ENCODE data around the gene ANO1. TPM values are rescaled to one million over a fixed set of nuclear protein-coding genes. Genes with fewer than 3 reads are reported as not detected.
A peak's percentile ranks its signal among the peaks of the same experiment; 100 is the strongest.

ANO1 gene
- total RNA-seq, 2 experiments from 2014 or later: not detected

DNA sequence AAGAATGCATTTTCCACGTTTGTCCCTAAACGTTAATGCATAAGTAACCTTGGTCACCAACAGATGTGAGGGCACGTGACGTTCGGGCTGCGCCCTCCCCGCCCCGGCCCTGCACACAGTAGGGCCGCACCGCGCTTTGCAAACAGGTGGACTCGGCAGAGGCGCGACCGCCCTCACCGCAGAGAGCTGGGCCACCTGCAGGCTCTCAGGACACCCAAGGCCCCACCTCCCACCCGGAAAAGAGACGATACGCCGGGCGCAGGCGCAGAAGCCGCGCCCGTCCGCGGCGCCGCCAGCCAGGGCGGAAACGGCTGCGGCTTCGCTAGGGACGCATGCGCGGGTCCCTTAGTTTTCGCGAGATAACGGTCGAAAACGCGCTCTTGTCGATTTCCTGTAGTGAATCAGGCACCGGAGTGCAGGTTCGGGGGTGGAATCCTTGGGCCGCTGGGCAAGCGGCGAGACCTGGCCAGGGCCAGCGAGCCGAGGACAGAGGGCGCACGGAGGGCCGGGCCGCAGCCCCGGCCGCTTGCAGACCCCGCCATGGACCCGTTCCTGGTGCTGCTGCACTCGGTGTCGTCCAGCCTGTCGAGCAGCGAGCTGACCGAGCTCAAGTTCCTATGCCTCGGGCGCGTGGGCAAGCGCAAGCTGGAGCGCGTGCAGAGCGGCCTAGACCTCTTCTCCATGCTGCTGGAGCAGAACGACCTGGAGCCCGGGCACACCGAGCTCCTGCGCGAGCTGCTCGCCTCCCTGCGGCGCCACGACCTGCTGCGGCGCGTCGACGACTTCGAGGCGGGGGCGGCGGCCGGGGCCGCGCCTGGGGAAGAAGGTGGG lies 125.0 kb downstream of the ANO1 start, which contains the start of gene FADD:
TSS of gene FADD (plus strand) at position 377 of the 831 bp plus-strand sequence. CDS start at position 541, 164 bp downstream.
- Mint-ChIP-seq H3K27ac (peak within 1 kb of the TSS; percentile 99), H3K4me1 (peaks cover 43% of the 10 kb centered on the region), H3K36me3 (ENCODE audit: low read depth) (peaks cover 35% of the 10 kb centered on the region), H3K9me3 (no peaks in the 10 kb centered on the region), H3K4me3 (peak within 1 kb of the TSS; percentile 98), H3K27me3 (peaks cover 11% of the 10 kb centered on the region)
- peak; percentile 93 for DNase-seq
- POLR2A ChIA-PET: no interaction called here
- CTCF ChIA-PET: no interaction called here

DNA sequence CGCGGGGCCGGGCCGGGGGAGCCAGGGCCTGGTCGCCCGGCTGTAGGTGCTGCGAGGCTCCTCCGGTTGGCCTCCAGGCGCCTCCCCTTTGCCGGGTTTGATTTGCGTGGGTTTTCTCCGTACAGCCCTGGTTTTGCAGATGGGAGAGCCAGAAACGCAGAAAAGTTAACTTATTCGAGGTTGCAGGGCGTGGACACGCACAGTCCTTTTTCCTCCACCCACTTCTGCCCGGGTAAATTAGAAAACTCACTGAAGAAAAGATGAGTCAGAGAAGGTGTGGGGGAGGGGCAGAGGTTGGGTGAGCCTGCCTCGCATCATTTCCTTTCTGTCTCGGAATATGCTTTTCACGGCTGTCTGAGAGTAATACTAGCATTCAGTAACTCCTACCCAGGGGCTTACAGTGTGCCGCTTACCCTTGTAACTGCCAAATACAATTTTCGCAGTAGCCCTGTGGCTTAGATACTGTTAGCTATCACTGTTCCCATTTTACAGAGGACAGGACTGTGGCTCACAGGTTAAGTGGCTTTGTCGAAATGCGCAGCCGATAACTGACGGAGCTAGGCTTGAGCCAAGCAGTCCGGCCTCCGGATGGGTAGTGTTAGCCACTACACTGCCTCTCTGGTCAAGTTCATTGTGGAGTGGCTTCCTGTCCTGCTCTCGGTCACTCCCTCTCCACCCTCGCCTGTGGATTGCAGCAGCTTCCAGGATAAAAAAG lies 125.8 kb downstream of the ANO1 start:
- Mint-ChIP-seq H3K27ac (peak overlapping the region; percentile 99), H3K27me3 (peaks cover 9% of the 10 kb centered on the region), H3K4me3 (peak overlapping the region; percentile 98), H3K36me3 (ENCODE audit: low read depth) (peaks cover 41% of the 10 kb centered on the region), H3K9me3 (no peaks in the 10 kb centered on the region), H3K4me1 (peaks cover 48% of the 10 kb centered on the region)
- POLR2A ChIA-PET: interaction anchor here (0.6 kb wide), 1 partner anchor 146 kb away, joined by 3 read pairs; no protein-coding TSS in a partner anchor
- CTCF ChIA-PET: no interaction called here
- peak; percentile 92 for DNase-seq

DNA sequence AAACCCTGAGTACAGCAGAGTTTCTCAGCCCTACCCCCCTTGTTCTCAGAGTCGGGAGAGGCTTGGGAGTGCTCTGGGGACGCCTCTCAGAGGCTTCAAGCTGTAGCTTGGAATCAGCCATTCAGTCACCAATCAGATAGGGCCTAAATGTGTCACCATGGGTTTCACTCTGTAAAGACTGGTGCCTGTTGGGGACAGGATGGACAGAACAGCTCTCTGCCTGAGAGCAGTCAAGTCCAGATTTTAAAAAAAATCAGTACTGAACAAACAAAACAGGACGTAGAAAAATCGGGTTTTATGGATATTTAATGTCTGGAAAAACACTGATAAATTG lies 126.3 kb downstream of the ANO1 start:
- Mint-ChIP-seq H3K4me3 (peak overlapping the region; percentile 98), H3K4me1 (peaks cover 52% of the 10 kb centered on the region), H3K27ac (peak overlapping the region; percentile 99), H3K36me3 (ENCODE audit: low read depth) (peaks cover 47% of the 10 kb centered on the region), H3K9me3 (no peaks in the 10 kb centered on the region), H3K27me3 (peaks cover 7% of the 10 kb centered on the region)
- no peak for DNase-seq
- CTCF ChIA-PET: no interaction called here
- POLR2A ChIA-PET: interaction anchor here (0.6 kb wide), 1 partner anchor 146 kb away, joined by 3 read pairs; no protein-coding TSS in a partner anchor

GRCh38 chr11:70205049-70205725 lies 127.1 kb downstream of the ANO1 start:
- H3K27me3 Mint-ChIP-seq: peaks cover 2% of the 10 kb centered on the region
- no peak for DNase-seq
- H3K9me3 Mint-ChIP-seq: no peaks in the 10 kb centered on the region
- H3K36me3 Mint-ChIP-seq (ENCODE audit: low read depth): peaks cover 51% of the 10 kb centered on the region
- peaks cover 55% of the 10 kb centered on the region for H3K4me1 Mint-ChIP-seq
- ChIA-PET CTCF (interaction anchor here (0.6 kb wide), 1 partner anchor 1381 kb away, joined by 4 read pairs; no protein-coding TSS in a partner anchor), POLR2A (no interaction called here)
- peak overlapping the region; percentile 98 for H3K4me3 Mint-ChIP-seq
- peak overlapping the region; percentile 99 for H3K27ac Mint-ChIP-seq

GRCh38 chr11:70205766-70206165 lies 127.6 kb downstream of the ANO1 start:
- H3K9me3 Mint-ChIP-seq: no peaks in the 10 kb centered on the region
- H3K4me1 Mint-ChIP-seq: peaks cover 55% of the 10 kb centered on the region
- H3K4me3 Mint-ChIP-seq: peak overlapping the region; percentile 98
- H3K27ac Mint-ChIP-seq: peak overlapping the region; percentile 99
- peaks cover 1% of the 10 kb centered on the region for H3K27me3 Mint-ChIP-seq
- H3K36me3 Mint-ChIP-seq (ENCODE audit: low read depth): peaks cover 52% of the 10 kb centered on the region
- DNase-seq: peak; percentile 25
- ChIA-PET CTCF (interaction anchor here (0.6 kb wide), 1 partner anchor 1381 kb away, joined by 4 read pairs; no protein-coding TSS in a partner anchor), POLR2A (no interaction called here)

DNA sequence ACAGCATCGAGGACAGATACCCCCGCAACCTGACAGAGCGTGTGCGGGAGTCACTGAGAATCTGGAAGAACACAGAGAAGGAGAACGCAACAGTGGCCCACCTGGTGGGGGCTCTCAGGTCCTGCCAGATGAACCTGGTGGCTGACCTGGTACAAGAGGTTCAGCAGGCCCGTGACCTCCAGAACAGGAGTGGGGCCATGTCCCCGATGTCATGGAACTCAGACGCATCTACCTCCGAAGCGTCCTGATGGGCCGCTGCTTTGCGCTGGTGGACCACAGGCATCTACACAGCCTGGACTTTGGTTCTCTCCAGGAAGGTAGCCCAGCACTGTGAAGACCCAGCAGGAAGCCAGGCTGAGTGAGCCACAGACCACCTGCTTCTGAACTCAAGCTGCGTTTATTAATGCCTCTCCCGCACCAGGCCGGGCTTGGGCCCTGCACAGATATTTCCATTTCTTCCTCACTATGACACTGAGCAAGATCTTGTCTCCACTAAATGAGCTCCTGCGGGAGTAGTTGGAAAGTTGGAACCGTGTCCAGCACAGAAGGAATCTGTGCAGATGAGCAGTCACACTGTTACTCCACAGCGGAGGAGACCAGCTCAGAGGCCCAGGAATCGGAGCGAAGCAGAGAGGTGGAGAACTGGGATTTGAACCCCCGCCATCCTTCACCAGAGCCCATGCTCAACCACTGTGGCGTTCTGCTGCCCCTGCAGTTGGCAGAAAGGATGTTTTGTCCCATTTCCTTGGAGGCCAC lies 128.3 kb downstream of the ANO1 start:
- peaks cover 55% of the 10 kb centered on the region for H3K4me1 Mint-ChIP-seq
- H3K27me3 Mint-ChIP-seq: peaks cover 1% of the 10 kb centered on the region
- peak overlapping the region; percentile 28 for H3K27ac Mint-ChIP-seq

DNA sequence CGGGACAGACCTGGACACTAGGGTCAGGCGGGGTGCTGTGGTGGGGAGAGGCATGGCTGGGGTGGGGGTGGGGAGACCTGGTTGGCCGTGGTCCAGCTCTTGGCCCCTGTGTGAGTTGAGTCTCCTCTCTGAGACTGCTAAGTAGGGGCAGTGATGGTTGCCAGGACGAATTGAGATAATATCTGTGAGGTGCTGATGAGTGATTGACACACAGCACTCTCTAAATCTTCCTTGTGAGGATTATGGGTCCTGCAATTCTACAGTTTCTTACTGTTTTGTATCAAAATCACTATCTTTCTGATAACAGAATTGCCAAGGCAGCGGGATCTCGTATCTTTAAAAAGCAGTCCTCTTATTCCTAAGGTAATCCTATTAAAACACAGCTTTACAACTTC lies 128.9 kb downstream of the ANO1 start:
- Mint-ChIP-seq H3K27me3 (no peaks in the 10 kb centered on the region), H3K36me3 (ENCODE audit: low read depth) (peaks cover 52% of the 10 kb centered on the region), H3K4me3 (no peak overlapping the region), H3K9me3 (no peaks in the 10 kb centered on the region), H3K4me1 (peaks cover 54% of the 10 kb centered on the region), H3K27ac (no peak overlapping the region)
- ChIA-PET POLR2A (no interaction called here), CTCF (no interaction called here)
- DNase-seq: no peak

More for the DNA sequence above, 128.3 kb downstream of the ANO1 start:
- Mint-ChIP-seq H3K4me3 (peak overlapping the region; percentile 25), H3K9me3 (no peaks in the 10 kb centered on the region), H3K36me3 (ENCODE audit: low read depth) (peaks cover 52% of the 10 kb centered on the region)
- CTCF ChIA-PET: no interaction called here
- DNase-seq: no peak
- POLR2A ChIA-PET: no interaction called here

GRCh38 chr11:70207531-70208131 lies 129.5 kb downstream of the ANO1 start:
- no peaks in the 10 kb centered on the region for H3K9me3 Mint-ChIP-seq
- H3K4me1 Mint-ChIP-seq: peaks cover 50% of the 10 kb centered on the region
- CTCF ChIA-PET: no interaction called here
- no peak overlapping the region for H3K4me3 Mint-ChIP-seq
- no peaks in the 10 kb centered on the region for H3K27me3 Mint-ChIP-seq
- no peak for DNase-seq
- POLR2A ChIA-PET: no interaction called here
- no peak overlapping the region for H3K27ac Mint-ChIP-seq
- peaks cover 52% of the 10 kb centered on the region for H3K36me3 Mint-ChIP-seq (ENCODE audit: low read depth)

GRCh38 chr11:70209391-70209912 lies 131.3 kb downstream of the ANO1 start:
- Mint-ChIP-seq H3K27me3 (no peaks in the 10 kb centered on the region), H3K36me3 (ENCODE audit: low read depth) (peaks cover 48% of the 10 kb centered on the region), H3K27ac (no peak overlapping the region), H3K9me3 (no peaks in the 10 kb centered on the region), H3K4me1 (peaks cover 39% of the 10 kb centered on the region), H3K4me3 (no peak overlapping the region)
- ChIA-PET CTCF (no interaction called here), POLR2A (no interaction called here)
- DNase-seq: no peak

DNA sequence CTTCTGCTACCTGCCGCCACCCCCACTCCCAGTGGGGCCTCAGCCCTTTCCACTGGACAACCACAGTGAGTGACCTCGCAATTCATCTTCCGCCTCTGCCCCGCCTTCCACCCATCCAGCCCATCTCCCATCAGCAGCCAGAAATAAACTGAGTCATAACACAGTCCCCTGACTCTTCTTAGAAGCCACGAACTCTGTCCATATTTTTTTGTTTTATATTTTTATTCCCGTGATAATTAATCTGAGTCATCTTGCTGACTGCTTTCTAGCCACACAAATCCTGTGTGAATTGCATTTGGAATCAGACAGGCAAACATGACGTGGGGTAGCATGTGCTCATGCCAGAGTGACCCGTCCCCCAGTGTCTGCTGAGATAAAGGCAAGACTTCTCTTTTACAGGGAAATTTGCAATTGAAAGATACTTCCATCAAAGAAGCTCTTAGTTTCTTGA lies 132.0 kb downstream of the ANO1 start:
- Mint-ChIP-seq H3K9me3 (no peaks in the 10 kb centered on the region), H3K27me3 (no peaks in the 10 kb centered on the region), H3K36me3 (ENCODE audit: low read depth) (peaks cover 42% of the 10 kb centered on the region), H3K27ac (peak overlapping the region; percentile 14), H3K4me3 (no peak overlapping the region), H3K4me1 (peaks cover 33% of the 10 kb centered on the region)
- POLR2A ChIA-PET: no interaction called here
- no peak for DNase-seq
- CTCF ChIA-PET: no interaction called here

GRCh38 chr11:70210530-70210929 lies 132.4 kb downstream of the ANO1 start:
- Mint-ChIP-seq H3K9me3 (no peaks in the 10 kb centered on the region), H3K36me3 (ENCODE audit: low read depth) (peaks cover 39% of the 10 kb centered on the region), H3K4me3 (no peak overlapping the region), H3K27me3 (no peaks in the 10 kb centered on the region), H3K4me1 (peaks cover 28% of the 10 kb centered on the region), H3K27ac (no peak overlapping the region)
- ChIA-PET CTCF (no interaction called here), POLR2A (no interaction called here)
- DNase-seq: no peak

All from activated CD4-positive, alpha-beta T cell treated with anti-CD3 and anti-CD28 coated beads, Interleukin-2, amount 10 ng/mL, durations not matched to agents 7 days and 5 days (primary cell).